Stimulated activated CD8-positive, alpha-beta memory T cell treated with anti-CD3 and anti-CD28 coated beads, Interleukin-4, amount 100 ng/mL, for 4 hours (primary cell): ENCODE measurements around the gene PGPEP1.
"Not testable (repeated sequence)": the region's sequence is repeated elsewhere in the genome, so short reads cannot be mapped to it uniquely, and the experiment has no call there.

Experiments
- DNase-seq, 2 donors: peaks; one replicate each; pipeline ENCODE4 v3.0.0-alpha.2; 2020; ENCODE audit warnings: low read depth in 2 of 2, low spot score in 1 of 2

PGPEP1 gene

GRCh38 chr19:18330868-18331267 lies 9.5 kb upstream of the PGPEP1 start:
- DNase-seq, result no peak

- DNase-seq, result no peak
Measured at GRCh38 chr19:18332917-18333530, 7.4 kb upstream of the PGPEP1 start.

- no peak for DNase-seq
Measured at GRCh38 chr19:18333680-18334079, 6.7 kb upstream of the PGPEP1 start.

- no peak for DNase-seq
Measured at GRCh38 chr19:18336121-18336520, 4.3 kb upstream of the PGPEP1 start.

GRCh38 chr19:18338541-18338940 lies 1.9 kb upstream of the PGPEP1 start:
- DNase-seq, result no peak

- DNase-seq, result no peak
Measured at GRCh38 chr19:18339723-18340122, 675 bp upstream of the PGPEP1 start.

- DNase-seq, result peak; percentile 38 to 56
Measured at GRCh38 chr19:18340990-18341868, 831 bp downstream of the PGPEP1 start.

- DNase-seq, result no peak
Measured at GRCh38 chr19:18342090-18342632, 1.8 kb downstream of the PGPEP1 start.

- no peak for DNase-seq
Measured at GRCh38 chr19:18344582-18344950, 4.2 kb downstream of the PGPEP1 start.

- DNase-seq, result no peak
Measured at GRCh38 chr19:18345296-18345695, 4.9 kb downstream of the PGPEP1 start.

- no peak for DNase-seq
Measured at GRCh38 chr19:18346091-18346490, 5.7 kb downstream of the PGPEP1 start.

GRCh38 chr19:18348171-18348570 lies 7.8 kb downstream of the PGPEP1 start:
- DNase-seq, result no peak

GRCh38 chr19:18348818-18349339 lies 8.5 kb downstream of the PGPEP1 start:
- not testable (repeated sequence) for DNase-seq

GRCh38 chr19:18349524-18350128 lies 9.2 kb downstream of the PGPEP1 start:
- DNase-seq, result no peak

- DNase-seq, result no peak
Measured at GRCh38 chr19:18350490-18350889, 10.1 kb downstream of the PGPEP1 start.

- no peak for DNase-seq
Measured at GRCh38 chr19:18351544-18351943, 11.1 kb downstream of the PGPEP1 start.

- DNase-seq, result no peak
Measured at GRCh38 chr19:18353378-18354005, 13.1 kb downstream of the PGPEP1 start.

GRCh38 chr19:18354743-18355142 lies 14.3 kb downstream of the PGPEP1 start:
- DNase-seq, result not testable (repeated sequence)

- no peak for DNase-seq
Measured at GRCh38 chr19:18357041-18357440, 16.6 kb downstream of the PGPEP1 start.

GRCh38 chr19:18361646-18362045 lies 21.2 kb downstream of the PGPEP1 start:
- DNase-seq, result no peak

GRCh38 chr19:18362934-18363542 lies 22.6 kb downstream of the PGPEP1 start:
- no peak for DNase-seq
